Adrenal gland (tissue), 12 donors: ENCODE data around the gene METTL1. TPM values are rescaled to one million over a fixed set of nuclear protein-coding genes. Genes with fewer than 3 reads are reported as not detected.
A peak's percentile ranks its signal among the peaks of the same experiment; 100 is the strongest.

Experiments
- DNase-seq, 7 donors: peaks; one replicate each; pipeline ENCODE4 v3.0.0-alpha.2; 2019 to 2020
- H3K27ac ChIP-seq, 5 donors: fragments of 200-600 bp; sonication (generic) in 4 of 5; 1 replicate in 3 of 5; 2 replicates in 2 of 5; pipeline versions ENCODE4 v1.5.1 to v1.8.0; 2016 to 2020; ENCODE audit warnings: mild to moderate bottlenecking in 1 of 5
- H3K27me3 ChIP-seq: fragments of 200-600 bp; 2 replicates; pipeline ENCODE4 v1.8.0; 2021
- H3K36me3 ChIP-seq, 2 donors: fragments of 200-600 bp; replicated peaks in 1 of 2; 1 replicate in 1 of 2; 2 replicates in 1 of 2; pipeline versions ENCODE4 v1.5.1 to v1.8.0; 2018 to 2022
- H3K4me1 ChIP-seq, 2 donors: fragments of 200-600 bp; replicated peaks in 1 of 2; 1 replicate in 1 of 2; 2 replicates in 1 of 2; pipeline versions ENCODE4 v1.5.1 to v1.8.0; 2018 to 2021
- H3K4me3 ChIP-seq, 4 donors: fragments of 200-600 bp; sonication (generic) in 3 of 4; one replicate each; pipeline ENCODE4 v1.5.1; 2016 to 2018
- H3K9me3 ChIP-seq, 3 donors: fragments of 200-600 bp; sonication (generic) in 1 of 3; replicated peaks in 1 of 3; 1 replicate in 2 of 3; 2 replicates in 1 of 3; pipeline versions ENCODE4 v1.5.1 to v1.8.0; 2016 to 2021
- CTCF ChIP-seq, 6 experiments: fragments of 450-650 bp in 4 of 6; fragments of 200-600 bp in 2 of 6; sonication (generic) in 1 of 6; IDR thresholded peaks; 1 replicate in 5 of 6; 2 replicates in 1 of 6; pipeline versions ENCODE4 v1.5.1 to v1.8.0; 2016 to 2021; ENCODE audit warnings: antibody characterized with exemption in 6 of 6, mild to moderate bottlenecking in 2 of 6, moderate library complexity in 1 of 6
- POLR2A ChIP-seq, 2 donors: fragments of 450-650 bp; IDR thresholded peaks; one replicate each; pipeline ENCODE4 v1.6.1; 2017; ENCODE audit warnings: antibody characterized with exemption in 2 of 2, mild to moderate bottlenecking in 2 of 2, moderate library complexity in 1 of 2
- WGBS, 4 donors: extraction: QIAGEN DNeasy Blood & Tissue Kit in 2 of 4; methylation state at CpG; one replicate each; pipeline versions ENCODE4 v1.1.5 to v1.1.7; 2013 to 2017; 5-methylcytosine and 5-hydroxymethylcytosine counted together
- intact Hi-C, 2 donors: fragments of 100-400 bp; cut with DNase I; formaldehyde crosslinking; loops; one replicate each; pipeline versions ENCODE4 v1.14.1 to v1.15.0; 2022 to 2023
- polyA plus RNA-seq, 3 donors: library from polyadenylated mRNA; stranded (reverse); fragments of 200-250 nt in 2 of 3; fragments of 350-450 nt in 1 of 3; fragmentation: Illumina TruSeq in 1 of 3; extraction: RNeasy Lipid Tissue Mini Kit (QIAGEN cat#74804) in 1 of 3; gene quantifications; one replicate each; pipeline ENCODE4 v1.2.3, GENCODE V29; 2013 to 2014
- total RNA-seq, 9 donors: library from RNA; depleted of rRNA in 4 of 9; stranded (reverse); fragments of >200 nt in 4 of 9; fragments of 120-200 nt in 1 of 9; fragmentation: NEBNext Ultra II Directional in 1 of 9; extraction: Animal tissue kit (Norgen Biotek cat#: 25700) in 1 of 9; gene quantifications; one replicate each; pipeline versions ENCODE4 v1.1.0 to v1.2.4, GENCODE V29; 2013 to 2023
- donor health status: healthy with polysubstance abuse.
- donor health status: Bipolar disorder and iron deficiency.
- donor health status: DM: yes; HTN: yes; CAD: no.
- donor health status: DM: no; HTN: no; CAD: no.
- donor health status: DM: no; HTN: no; CAD: no.
- donor health status: DM: yes; HTN: yes; CAD: no.

Gene METTL1
- total and polyA plus RNA-seq, 12 donors = 4.7 to 87.8 (median 28.0) TPM

- H3K4me1 ChIP-seq = peaks cover 8 to 33% of the 10 kb centered on the region in 2 donors
- DNase-seq = peak; percentile 60 to 81 (median 72)
- no peak for TF ChIP-seq POLR2A (IDR thresholded peaks at IDR 0.05)
- TF ChIP-seq CTCF (IDR thresholded peaks at IDR 0.05) = no peak
- WGBS, 4 donors = 1 to 2% (median 2%) methylated on average over 11 to 39 of the region's 41 CpGs
- peak within 1 kb of the TSS in 2 of 4 donors; percentile 73 to 92 for H3K4me3 ChIP-seq
- intact Hi-C loops = no loop called here
- H3K9me3 ChIP-seq = no peaks in the 10 kb centered on the region
- H3K27ac ChIP-seq = peak within 1 kb of the TSS in 2 of 5 donors; percentile 38 to 65
- no peaks in the 10 kb centered on the region for H3K27me3 ChIP-seq
- peaks cover 0 to 33% of the 10 kb centered on the region in 2 donors for H3K36me3 ChIP-seq
Measured at GRCh38 chr12:57754411-57755193, 17.3 kb downstream of the METTL1 start, which contains the start of gene MARCHF9. Gene MARCHF9, plus strand, starts transcription at chr12:57755103. Its CDS starts 426 bp downstream, at chr12:57755529.

- Histone ChIP-seq H3K36me3 (peaks cover 0 to 36% of the 10 kb centered on the region in 2 donors), H3K9me3 (no peaks in the 10 kb centered on the region), H3K27me3 (no peaks in the 10 kb centered on the region), H3K4me1 (peaks cover 8 to 33% of the 10 kb centered on the region in 2 donors), H3K4me3 (no peak overlapping the region), H3K27ac (peak overlapping the region in 2 of 5 donors; percentile 6 to 20)
- intact Hi-C loops = no loop called here
- DNase-seq = no peak
- WGBS, 4 donors = 13 to 25% (median 18%) methylated on average over 1 of the region's 1 CpG
- no peak for TF ChIP-seq POLR2A (IDR thresholded peaks at IDR 0.05)
- TF ChIP-seq CTCF (IDR thresholded peaks at IDR 0.05) = no peak
Measured at GRCh38 chr12:57753756-57754337, 18.1 kb downstream of the METTL1 start.

GRCh38 chr12:57752668-57753000 is 19.3 kb downstream of the METTL1 start:
- WGBS, 4 donors = 0 to 4% (median 2%) methylated on average over 3 to 5 of the region's 5 CpGs
- TF ChIP-seq POLR2A (IDR thresholded peaks at IDR 0.05) (no peak), CTCF (IDR thresholded peaks at IDR 0.05) (no peak)
- Histone ChIP-seq H3K4me1 (peaks cover 8 to 33% of the 10 kb centered on the region in 2 donors), H3K27ac (peak overlapping the region in 4 of 5 donors; percentile 5 to 98 (median 74)), H3K4me3 (peak overlapping the region in 1 of 4 donors; percentile 18), H3K9me3 (no peaks in the 10 kb centered on the region), H3K36me3 (peaks cover 0 to 36% of the 10 kb centered on the region in 2 donors), H3K27me3 (no peaks in the 10 kb centered on the region)
- intact Hi-C loops = no loop called here
- DNase-seq = no peak

GRCh38 chr12:57751788-57752667 is 19.9 kb downstream of the METTL1 start, which contains the start of gene CDK4:
Gene CDK4, minus strand, starts transcription at chr12:57752310. Its CDS starts 593 bp downstream, at chr12:57751717.
- Histone ChIP-seq H3K36me3 (peaks cover 0 to 37% of the 10 kb centered on the region in 2 donors), H3K27me3 (no peaks in the 10 kb centered on the region), H3K4me1 (peaks cover 8 to 33% of the 10 kb centered on the region in 2 donors), H3K4me3 (peak within 1 kb of the TSS; percentile 30 to 81 (median 68)), H3K9me3 (no peaks in the 10 kb centered on the region), H3K27ac (peak within 1 kb of the TSS; percentile 73 to 98 (median 94))
- intact Hi-C loops = no loop called here
- no peak for TF ChIP-seq CTCF (IDR thresholded peaks at IDR 0.05)
- TF ChIP-seq POLR2A (IDR thresholded peaks at IDR 0.05) = peak; percentile 82 to 93
- WGBS, 4 donors = 0 to 4% (median 0%) methylated on average over 19 to 58 of the region's 58 CpGs
- peak; percentile 99 to 100 (median 100) for DNase-seq
